H1 (cell line): ENCODE data around the gene FLVCR1. TPM values are rescaled to one million over a fixed set of nuclear protein-coding genes. Genes with fewer than 3 reads are reported as not detected.

Experiments
- CTCF ChIA-PET: fragments of 300-600 bp; sonication (Branson Sonifier 250); formaldehyde crosslinking; loops from one replicate; lab custom pipeline; 2021; ENCODE audit not compliant: partially characterized antibody; lab: Charles Lee
- POLR2A ChIA-PET: fragments of 300-600 bp; sonication (Branson Sonifier 250); formaldehyde crosslinking; loops from one replicate; lab custom pipeline; 2021; ENCODE audit warnings: inconsistent platforms; ENCODE audit not compliant: partially characterized antibody; lab: Charles Lee
- DNase-seq, 2 experiments: peaks; one replicate each; pipeline versions ENCODE4 v3.0.0 to v3.0.0-alpha.2; 2010 to 2022; ENCODE audit warnings: low spot score in 2 of 2, low read depth in 1 of 2, mixed read lengths in 1 of 2
- FAIRE-seq: peaks from 2 replicates; lab custom pipeline; 2011; peaks lifted over from hg19 to GRCh38; lab: Jason Lieb, UNC
- H2AFZ ChIP-seq: 2 replicates; pipeline ENCODE4 v1.8.1; 2012; ENCODE audit warnings: low read length, inconsistent platforms
- H2AK5ac ChIP-seq: 2 replicates; pipeline ENCODE4 v1.6.1; 2013; ENCODE audit warnings: low read depth, low read length
- H2BK120ac ChIP-seq: replicated peaks from 2 replicates; pipeline ENCODE3; 2013; ENCODE audit warnings: low read depth, low read length, inconsistent platforms
- H2BK12ac ChIP-seq: 2 replicates; pipeline ENCODE4 v1.6.1; 2013; ENCODE audit warnings: low read depth, low read length
- H2BK15ac ChIP-seq: 2 replicates; pipeline ENCODE4 v1.6.1; 2013; ENCODE audit warnings: low read length
- H2BK20ac ChIP-seq: 2 replicates; pipeline ENCODE4 v1.6.1; 2013; ENCODE audit warnings: low read length
- H2BK5ac ChIP-seq: 2 replicates; pipeline ENCODE4 v1.6.1; 2013; ENCODE audit warnings: low read depth, low read length
- H3K14ac ChIP-seq: 2 replicates; pipeline ENCODE4 v1.6.1; 2013; ENCODE audit warnings: inconsistent platforms; ENCODE audit not compliant: insufficient read length
- H3K18ac ChIP-seq: 2 replicates; pipeline ENCODE4 v1.6.1; 2013; ENCODE audit warnings: low read length; ENCODE audit errors: extremely low read depth
- H3K23ac ChIP-seq: 2 replicates; pipeline ENCODE4 v1.6.1; 2013; ENCODE audit warnings: inconsistent platforms; ENCODE audit not compliant: insufficient read length
- H3K23me2 ChIP-seq: 2 replicates; pipeline ENCODE4 v1.6.1; 2013; ENCODE audit warnings: low read depth, low read length
- H3K27ac ChIP-seq: 2 replicates; pipeline ENCODE4 v1.6.1; 2011; ENCODE audit warnings: low read depth, low read length, inconsistent platforms
- H3K27me3 ChIP-seq, 4 experiments: replicated peaks in 1 of 4; 1 replicate in 1 of 4; 2 replicates in 3 of 4; pipeline versions ENCODE4 v1.6.1 to v1.8.1; 2011 to 2013; ENCODE audit warnings: low read length in 3 of 4, mild to moderate bottlenecking in 3 of 4, inconsistent platforms in 2 of 4, mixed read lengths in 2 of 4, moderate library complexity in 1 of 4; ENCODE audit not compliant: control insufficient read depth in 3 of 4, insufficient read depth in 3 of 4; ENCODE audit errors: extremely low read depth in 1 of 4
- H3K36me3 ChIP-seq, 4 experiments: 2 replicates each; pipeline versions ENCODE4 v1.6.1 to v1.8.1; 2011 to 2013; ENCODE audit warnings: mild to moderate bottlenecking in 4 of 4, low read length in 3 of 4, moderate library complexity in 2 of 4, control low read depth in 1 of 4, inconsistent platforms in 1 of 4; ENCODE audit not compliant: insufficient read depth in 4 of 4, control insufficient read depth in 2 of 4
- H3K4ac ChIP-seq: replicated peaks from 2 replicates; pipeline ENCODE3; 2013; ENCODE audit warnings: low read length, low read depth, mixed read lengths, inconsistent platforms; ENCODE audit not compliant: insufficient read length
- H3K4me1 ChIP-seq, 4 experiments: replicated peaks in 1 of 4; 1 replicate in 1 of 4; 2 replicates in 3 of 4; pipeline versions ENCODE4 v1.6.1 to v1.8.1; 2011 to 2013; ENCODE audit warnings: low read length in 3 of 4, inconsistent platforms in 2 of 4, mixed read lengths in 1 of 4; ENCODE audit not compliant: insufficient read depth in 4 of 4, control insufficient read depth in 3 of 4
- H3K4me2 ChIP-seq, 2 experiments: 2 replicates each; pipeline versions ENCODE4 v1.6.1 to v1.8.1; 2011 to 2013; ENCODE audit warnings: low read depth in 2 of 2, low read length in 2 of 2, control low read depth in 1 of 2, inconsistent platforms in 1 of 2, mild to moderate bottlenecking in 1 of 2; ENCODE audit not compliant: insufficient read depth in 1 of 2
- H3K4me3 ChIP-seq, 4 experiments: fragments of 200-600, 300-600 bp in 1 of 4; sonication (generic), shearing (Covaris generic), sonication (Bioruptor Twin) in 1 of 4; 2 replicates each; pipeline versions ENCODE4 v1.5.1 to v1.8.1; 2011 to 2016; ENCODE audit warnings: low read length in 4 of 4, low read depth in 3 of 4, control low read depth in 2 of 4, inconsistent platforms in 2 of 4, mild to moderate bottlenecking in 2 of 4, mixed read lengths in 1 of 4, moderate library complexity in 1 of 4; ENCODE audit not compliant: insufficient read depth in 2 of 4; ENCODE audit errors: extremely low read depth in 1 of 4
- H3K56ac ChIP-seq: replicated peaks from 2 replicates; pipeline ENCODE3; 2013; ENCODE audit warnings: low read depth, mild to moderate bottlenecking, mixed read lengths, low read length, inconsistent platforms; ENCODE audit not compliant: insufficient read length
- H3K79me1 ChIP-seq: 2 replicates; pipeline ENCODE4 v1.6.1; 2013; ENCODE audit warnings: low read depth, low read length, control low read depth
- H3K79me2 ChIP-seq, 2 experiments: 2 replicates each; pipeline versions ENCODE4 v1.6.1 to v1.8.1; 2012 to 2013; ENCODE audit warnings: low read length in 2 of 2, mild to moderate bottlenecking in 2 of 2, inconsistent platforms in 1 of 2; ENCODE audit not compliant: insufficient read depth in 2 of 2, control insufficient read depth in 1 of 2
- H3K9ac ChIP-seq, 4 experiments: replicated peaks in 1 of 4; 1 replicate in 1 of 4; 2 replicates in 3 of 4; pipeline versions ENCODE4 v1.6.1 to v1.8.1; 2011 to 2013; ENCODE audit warnings: low read depth in 3 of 4, low read length in 3 of 4, control low read depth in 2 of 4, mild to moderate bottlenecking in 2 of 4, moderate library complexity in 2 of 4, inconsistent platforms in 1 of 4; ENCODE audit errors: extremely low read depth in 1 of 4
- H3K9me3 ChIP-seq, 2 experiments: 2 replicates each; pipeline versions ENCODE4 v1.6.1 to v1.8.1; 2012 to 2013; ENCODE audit warnings: mild to moderate bottlenecking in 2 of 2, moderate library complexity in 2 of 2, control low read depth in 1 of 2, inconsistent platforms in 1 of 2, low read depth in 1 of 2, low read length in 1 of 2, mixed read lengths in 1 of 2; ENCODE audit not compliant: insufficient read depth in 2 of 2
- H4K20me1 ChIP-seq, 2 experiments: replicated peaks in 1 of 2; 2 replicates each; pipeline versions ENCODE3 to v1.8.1; 2011 to 2013; ENCODE audit warnings: inconsistent platforms in 2 of 2, low read length in 2 of 2, mild to moderate bottlenecking in 1 of 2; ENCODE audit not compliant: insufficient read depth in 2 of 2, control insufficient read depth in 1 of 2
- H4K5ac ChIP-seq: 2 replicates; pipeline ENCODE4 v1.6.1; 2013; ENCODE audit warnings: low read length, low read depth, mixed read lengths, inconsistent platforms; ENCODE audit not compliant: insufficient read length
- H4K8ac ChIP-seq: 2 replicates; pipeline ENCODE4 v1.8.0; 2013; ENCODE audit warnings: mild to moderate bottlenecking, moderate library complexity, low read length, inconsistent platforms; ENCODE audit not compliant: insufficient read depth; ENCODE audit errors: extremely low read depth
- H4K91ac ChIP-seq: replicated peaks from 2 replicates; pipeline ENCODE3; 2013; ENCODE audit warnings: low read length, mixed read lengths, inconsistent platforms; ENCODE audit not compliant: insufficient read length
- WGBS, 2 experiments: shearing (Covaris generic) in 1 of 2; methylation state at CpG; one replicate each; pipeline versions ENCODE4 v1.1.6 to v1.1.7; 2013 to 2015; ENCODE audit warnings: low lambda C conversion rate in 2 of 2, mixed read lengths in 2 of 2, inconsistent platforms in 1 of 2, low coverage in 1 of 2, missing lambda C conversion rate in 1 of 2; ENCODE audit not compliant: insufficient replicate concordance in 2 of 2, insufficient coverage in 1 of 2, insufficient read length in 1 of 2; ENCODE audit errors: extremely low coverage in 1 of 2, missing lambda C conversion rate in 1 of 2; 5-methylcytosine and 5-hydroxymethylcytosine counted together
- polyA plus RNA-seq, 7 experiments: library from polyadenylated mRNA; depleted of rRNA in 3 of 7; stranded (reverse) in 5 of 7; unstranded in 2 of 7; fragments of >200 nt in 5 of 7; fragments of 200-250 nt in 2 of 7; gene quantifications; 1 replicate in 5 of 7; 2 replicates in 1 of 7; 4 replicates in 1 of 7; pipeline versions ENCODE4 v1.2.1 to v1.2.3, GENCODE V29; 2011 to 2013; ENCODE audit warnings: missing spikeins in 2 of 7, mixed read lengths in 2 of 7
- total RNA-seq: library from RNA; stranded (reverse); fragmentation: NEBNext Ultra II Directional; extraction: Animal tissue kit (Norgen Biotek cat#: 25700); gene quantifications from 2 replicates; pipeline ENCODE4 v1.2.1, GENCODE V29; 2021

FLVCR1 gene
- total and polyA plus RNA-seq, 2 of the 8 experiments (the other 6 are each of a cell fraction or from before 2014, with no cell fraction given), result 31.8 to 75.7 TPM

GRCh38 chr1:212922016-212922415 lies 63.9 kb downstream of the FLVCR1 start:
- H3K23me2 ChIP-seq, result peaks cover under 1% of the 10 kb centered on the region
- H3K27me3 ChIP-seq, result no peaks in the 10 kb centered on the region
- H3K4me2 ChIP-seq, result no peak overlapping the region
- 0 out of 4 replicates have a peak, but pooled peaks cover 0 to 3% of the 10 kb centered on the region in 2 experiments for H3K79me2 ChIP-seq
- H2BK5ac ChIP-seq, result no peak overlapping the region; the same call in 1 of the 2 replicates
- no peak overlapping the region for H3K4ac ChIP-seq
- H3K9me3 ChIP-seq, result no peaks in the 10 kb centered on the region
- peak in 1 of 2 experiments; percentile 31 for DNase-seq
- FAIRE-seq, result no peak
- no peak overlapping the region for H2AFZ ChIP-seq
- no peak overlapping the region for H2BK120ac ChIP-seq
- H2BK12ac ChIP-seq, result no peak overlapping the region; the same call in 1 of the 2 replicates
- no peak overlapping the region for H3K9ac ChIP-seq
- no peak overlapping the region for H3K27ac ChIP-seq
- peaks cover 0 to 4% (median 2%) of the 10 kb centered on the region in 4 experiments; a peak in 3 of 7 replicates for H3K4me1 ChIP-seq
- H4K91ac ChIP-seq, result no peak overlapping the region
- H3K56ac ChIP-seq, result no peak overlapping the region
- H4K20me1 ChIP-seq, result no peaks in the 10 kb centered on the region
- no peak overlapping the region for H3K23ac ChIP-seq
- H3K4me3 ChIP-seq, result no peak overlapping the region
- CTCF ChIA-PET, result interaction anchor here (0.7 to 5.9 kb wide), 14 partner anchors 16 to 83 kb away, joined by 3 to 29 read pairs (median 6); partner anchors contain the start of gene VASH2
- peak overlapping the region; percentile 49 for H2BK20ac ChIP-seq
- no peaks in the 10 kb centered on the region; a peak in 1 of 8 replicates for H3K36me3 ChIP-seq
- POLR2A ChIA-PET, result interaction anchor here (0.9 to 5.8 kb wide), 10 partner anchors 9 to 65 kb away, joined by 3 to 40 read pairs (median 4); partner anchors contain the start of gene VASH2
- H4K5ac ChIP-seq, result no peak overlapping the region
- H3K79me1 ChIP-seq, result no peaks in the 10 kb centered on the region; the same call in 1 of the 2 replicates
- peak overlapping the region; percentile 78; the same call in 1 of the 2 replicates for H3K18ac ChIP-seq
- no peak overlapping the region for H2AK5ac ChIP-seq
- 90% methylated on average over 5 of the region's 5 CpGs; no CpG with 5 or more reads in 1 of the 2 experiments for WGBS, 2 experiments
- no peak overlapping the region for H4K8ac ChIP-seq
- peak overlapping the region; percentile 76; the same call in 1 of the 2 replicates for H2BK15ac ChIP-seq
- no peak overlapping the region for H3K14ac ChIP-seq
